NB4 (cell line): ENCODE results near the gene MSH6.
A peak's percentile ranks its signal among the peaks of the same experiment; 100 is the strongest.

Experiments used
- POLR2A ChIP-seq: IDR thresholded peaks from 2 replicates; pipeline ENCODE4 v1.6.1; 2011; ENCODE audit warnings: mild to moderate bottlenecking; ENCODE audit not compliant: insufficient read length; ENCODE audit errors: extremely low read depth
- TF ChIP-seq, protein P1 (sequence below): IDR thresholded peaks from one replicate; pipeline ENCODE4 v1.5.1; 2012; ENCODE audit warnings: low read depth, low read length

DNA sequence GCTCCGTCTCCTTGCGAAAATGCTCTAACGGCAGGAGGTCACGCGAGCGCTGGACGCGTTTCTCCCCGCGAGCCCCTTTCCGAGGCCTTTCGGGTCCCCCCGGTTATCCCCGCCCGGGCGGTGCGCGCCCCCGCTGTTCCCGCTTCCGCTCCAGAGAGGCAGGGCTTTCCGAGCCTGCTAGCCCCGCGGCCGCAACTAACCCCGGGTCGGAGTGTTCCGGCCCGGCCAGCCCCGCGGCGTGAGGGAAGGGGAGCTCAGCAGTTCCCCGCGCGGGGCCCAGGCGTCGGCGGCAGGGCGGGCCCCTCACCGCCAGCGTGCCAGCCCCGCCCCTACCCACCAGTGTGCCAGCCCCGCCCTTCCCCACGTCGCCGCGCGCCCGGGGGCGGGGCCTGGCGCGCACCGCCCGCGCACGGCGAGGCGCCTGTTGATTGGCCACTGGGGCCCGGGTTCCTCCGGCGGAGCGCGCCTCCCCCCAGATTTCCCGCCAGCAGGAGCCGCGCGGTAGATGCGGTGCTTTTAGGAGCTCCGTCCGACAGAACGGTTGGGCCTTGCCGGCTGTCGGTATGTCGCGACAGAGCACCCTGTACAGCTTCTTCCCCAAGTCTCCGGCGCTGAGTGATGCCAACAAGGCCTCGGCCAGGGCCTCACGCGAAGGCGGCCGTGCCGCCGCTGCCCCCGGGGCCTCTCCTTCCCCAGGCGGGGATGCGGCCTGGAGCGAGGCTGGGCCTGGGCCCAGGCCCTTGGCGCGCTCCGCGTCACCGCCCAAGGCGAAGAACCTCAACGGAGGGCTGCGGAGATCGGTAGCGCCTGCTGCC, at the start of gene MSH6:
- TF ChIP-seq POLR2A = peak; percentile 89
- TF ChIP-seq, protein P1, sequence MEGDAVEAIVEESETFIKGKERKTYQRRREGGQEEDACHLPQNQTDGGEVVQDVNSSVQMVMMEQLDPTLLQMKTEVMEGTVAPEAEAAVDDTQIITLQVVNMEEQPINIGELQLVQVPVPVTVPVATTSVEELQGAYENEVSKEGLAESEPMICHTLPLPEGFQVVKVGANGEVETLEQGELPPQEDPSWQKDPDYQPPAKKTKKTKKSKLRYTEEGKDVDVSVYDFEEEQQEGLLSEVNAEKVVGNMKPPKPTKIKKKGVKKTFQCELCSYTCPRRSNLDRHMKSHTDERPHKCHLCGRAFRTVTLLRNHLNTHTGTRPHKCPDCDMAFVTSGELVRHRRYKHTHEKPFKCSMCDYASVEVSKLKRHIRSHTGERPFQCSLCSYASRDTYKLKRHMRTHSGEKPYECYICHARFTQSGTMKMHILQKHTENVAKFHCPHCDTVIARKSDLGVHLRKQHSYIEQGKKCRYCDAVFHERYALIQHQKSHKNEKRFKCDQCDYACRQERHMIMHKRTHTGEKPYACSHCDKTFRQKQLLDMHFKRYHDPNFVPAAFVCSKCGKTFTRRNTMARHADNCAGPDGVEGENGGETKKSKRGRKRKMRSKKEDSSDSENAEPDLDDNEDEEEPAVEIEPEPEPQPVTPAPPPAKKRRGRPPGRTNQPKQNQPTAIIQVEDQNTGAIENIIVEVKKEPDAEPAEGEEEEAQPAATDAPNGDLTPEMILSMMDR = no peak
